ENCODE measurements around the gene DAZAP1. TPM values are rescaled to one million over a fixed set of nuclear protein-coding genes. Genes with fewer than 3 reads are reported as not detected.

Gene DAZAP1
- total and polyA plus RNA-seq, 3 experiments from 2014 or later, result 7.7 to 253 (median 253) TPM

DNA sequence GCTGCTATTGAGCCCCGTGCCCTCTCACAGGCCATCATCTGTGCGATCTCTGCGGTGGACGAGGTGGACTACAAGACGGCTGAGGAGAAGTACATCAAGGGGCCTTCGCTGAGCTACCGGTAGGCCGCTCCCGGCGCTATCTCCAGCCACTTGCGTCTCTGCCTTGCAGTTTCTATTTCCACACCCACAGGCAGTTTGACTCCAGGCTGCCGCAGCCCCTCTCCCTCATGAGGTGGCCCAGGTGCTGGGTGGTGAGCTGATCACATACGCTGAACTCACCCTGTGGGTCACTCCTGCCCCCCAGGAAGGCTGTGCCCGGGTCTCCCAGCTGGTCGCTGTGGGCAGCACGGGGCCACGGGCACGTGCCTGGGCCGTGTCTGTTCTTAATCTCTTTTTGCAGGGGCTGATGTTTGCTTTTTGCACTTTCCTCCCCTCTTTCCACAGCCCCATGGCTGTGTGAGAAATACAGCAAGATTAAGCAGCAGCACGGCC, 34.3 kb upstream of the DAZAP1 start:
- ChIA-PET CTCF (interaction anchor here (1.0 to 2.4 kb wide), 6 partner anchors 10 to 129 kb away, joined by 3 to 17 read pairs (median 8); partner anchors contain the start of gene CIRBP), POLR2A (no interaction called here)
- Histone ChIP-seq H3K27me3 (ENCODE audit: insufficient read depth, low read length, poor library complexity, severe bottlenecking) (no peaks in the 10 kb centered on the region), H3K4me1 (ENCODE audit: insufficient read depth, low read length) (no peaks in the 10 kb centered on the region), H3K9me3 (ENCODE audit: low read length) (no peaks in the 10 kb centered on the region), H3K27ac (ENCODE audit: low read depth, low read length) (no peak overlapping the region), H3K36me3 (ENCODE audit: insufficient read depth, low read length) (no peaks in the 10 kb centered on the region), H3K4me3 (ENCODE audit: low read length) (no peak overlapping the region)
- peaks cover 0 to 45% (median 5%) of the 10 kb centered on the region in 3 donors for H3K36me3 Mint-ChIP-seq
- no peaks in the 10 kb centered on the region for H3K27me3 Mint-ChIP-seq
- no peak overlapping the region for H3K4me3 Mint-ChIP-seq
- no peaks in the 10 kb centered on the region for H3K9me3 Mint-ChIP-seq
- no peaks in the 10 kb centered on the region for H3K4me1 Mint-ChIP-seq
- DNase-seq, result no peak
- no peak overlapping the region for H3K27ac Mint-ChIP-seq

DNA sequence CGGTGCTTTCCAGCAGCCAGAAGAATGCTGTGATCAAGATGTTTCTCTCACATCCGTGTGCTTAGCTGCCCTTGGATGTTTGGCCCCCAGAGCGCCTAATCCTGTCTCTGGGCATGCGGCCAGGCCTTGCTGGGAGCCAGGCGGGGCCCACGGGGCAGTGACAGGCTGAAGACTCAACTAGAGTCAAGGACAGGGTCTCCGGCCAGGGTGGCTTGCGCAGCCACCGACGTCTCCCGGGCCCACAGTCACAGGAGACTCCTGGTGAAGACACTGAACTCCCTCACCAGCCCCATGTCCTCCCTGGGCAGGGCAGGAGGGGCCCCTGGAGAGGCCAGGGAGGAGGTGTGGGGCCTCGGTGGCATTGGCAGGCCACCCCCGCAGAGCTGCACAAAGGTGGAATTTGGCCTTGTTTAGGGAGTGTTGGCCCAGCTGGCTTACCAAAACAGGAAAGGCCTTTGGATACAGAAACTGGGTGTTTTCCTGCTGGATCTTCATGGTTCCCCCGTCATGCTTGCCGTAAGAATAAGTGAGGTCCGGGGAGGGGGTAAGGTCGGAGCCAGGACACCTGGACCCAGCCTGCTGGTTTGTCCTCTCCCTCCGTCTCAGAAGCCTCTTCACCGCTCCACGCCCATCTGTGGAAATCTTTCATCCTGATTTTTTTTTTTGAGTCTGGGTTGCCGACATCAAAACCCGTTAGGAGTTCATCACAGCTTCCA, 33.7 kb upstream of the DAZAP1 start:
- H3K9me3 Mint-ChIP-seq, result no peaks in the 10 kb centered on the region
- Histone ChIP-seq H3K27ac (ENCODE audit: low read depth, low read length) (no peak overlapping the region), H3K4me1 (ENCODE audit: insufficient read depth, low read length) (no peaks in the 10 kb centered on the region), H3K9me3 (ENCODE audit: low read length) (no peaks in the 10 kb centered on the region), H3K27me3 (ENCODE audit: insufficient read depth, low read length, poor library complexity, severe bottlenecking) (no peaks in the 10 kb centered on the region), H3K4me3 (ENCODE audit: low read length) (no peak overlapping the region), H3K36me3 (ENCODE audit: insufficient read depth, low read length) (no peaks in the 10 kb centered on the region)
- no peak for DNase-seq
- peaks cover 0 to 41% (median 6%) of the 10 kb centered on the region in 3 donors for H3K36me3 Mint-ChIP-seq
- H3K4me3 Mint-ChIP-seq, result no peak overlapping the region
- POLR2A ChIA-PET, result no interaction called here
- no peaks in the 10 kb centered on the region for H3K4me1 Mint-ChIP-seq
- H3K27ac Mint-ChIP-seq, result no peak overlapping the region
- CTCF ChIA-PET, result interaction anchor here (1.5 to 2.4 kb wide), 5 partner anchors 9 to 130 kb away, joined by 3 to 17 read pairs (median 7); partner anchors contain the start of gene CIRBP
- H3K27me3 Mint-ChIP-seq, result no peaks in the 10 kb centered on the region

DNA sequence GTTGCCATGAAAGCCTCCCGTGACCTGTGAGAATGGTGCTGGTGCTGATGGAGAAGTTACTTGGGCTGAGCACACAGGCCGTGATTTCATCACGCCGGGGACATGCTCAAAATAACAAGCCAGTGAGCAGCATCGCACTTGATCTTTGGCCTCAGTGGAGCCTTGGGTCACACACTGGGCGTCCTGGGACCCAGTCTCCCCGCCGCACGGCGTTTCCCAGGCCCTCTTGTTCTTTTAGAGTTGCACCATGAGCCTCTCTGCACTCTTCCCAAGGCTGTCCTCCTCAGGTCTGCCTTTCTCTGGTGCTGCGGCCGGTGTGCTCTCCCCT, 33.2 kb upstream of the DAZAP1 start:
- Mint-ChIP-seq H3K4me3 (no peak overlapping the region), H3K9me3 (no peaks in the 10 kb centered on the region), H3K27me3 (no peaks in the 10 kb centered on the region), H3K4me1 (no peaks in the 10 kb centered on the region), H3K36me3 (peaks cover 0 to 41% (median 6%) of the 10 kb centered on the region in 3 donors), H3K27ac (no peak overlapping the region)
- Histone ChIP-seq H3K4me1 (ENCODE audit: insufficient read depth, low read length) (no peaks in the 10 kb centered on the region), H3K9me3 (ENCODE audit: low read length) (no peaks in the 10 kb centered on the region), H3K36me3 (ENCODE audit: insufficient read depth, low read length) (no peaks in the 10 kb centered on the region), H3K27ac (ENCODE audit: low read depth, low read length) (no peak overlapping the region), H3K4me3 (ENCODE audit: low read length) (no peak overlapping the region), H3K27me3 (ENCODE audit: insufficient read depth, low read length, poor library complexity, severe bottlenecking) (no peaks in the 10 kb centered on the region)
- DNase-seq, result no peak
- CTCF ChIA-PET, result interaction anchor here (1.5 to 1.8 kb wide), 2 partner anchors 95 to 97 kb away, joined by 3 to 4 read pairs; no protein-coding TSS in a partner anchor
- POLR2A ChIA-PET, result no interaction called here

DNA sequence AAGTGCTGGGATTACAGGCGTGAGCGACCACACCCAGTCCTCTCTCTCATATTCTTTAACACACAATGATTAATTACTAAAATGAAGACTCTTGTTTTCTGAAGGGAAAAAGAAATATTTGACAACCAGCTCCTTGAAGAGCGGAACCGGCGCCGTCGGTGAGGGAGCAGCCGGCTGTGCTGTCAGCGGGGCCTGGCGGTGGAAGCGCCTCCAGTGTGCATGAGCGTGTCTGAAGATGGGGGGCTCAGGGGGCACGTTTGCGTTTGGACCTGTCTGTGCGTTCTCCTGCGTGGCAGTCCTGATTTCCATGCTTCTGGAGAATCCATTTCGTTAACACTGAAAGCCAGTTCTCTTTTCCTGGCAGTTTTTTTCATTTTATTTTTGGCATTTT, 31.0 kb upstream of the DAZAP1 start:
- Mint-ChIP-seq H3K36me3 (peaks cover 0 to 27% (median 6%) of the 10 kb centered on the region in 3 donors), H3K9me3 (no peaks in the 10 kb centered on the region), H3K4me3 (no peak overlapping the region), H3K27ac (no peak overlapping the region), H3K27me3 (no peaks in the 10 kb centered on the region), H3K4me1 (no peaks in the 10 kb centered on the region)
- CTCF ChIA-PET, result no interaction called here
- Histone ChIP-seq H3K4me3 (ENCODE audit: low read length) (no peak overlapping the region), H3K9me3 (ENCODE audit: low read length) (no peaks in the 10 kb centered on the region), H3K36me3 (ENCODE audit: insufficient read depth, low read length) (no peaks in the 10 kb centered on the region), H3K27me3 (ENCODE audit: insufficient read depth, low read length, poor library complexity, severe bottlenecking) (no peaks in the 10 kb centered on the region), H3K4me1 (ENCODE audit: insufficient read depth, low read length) (no peaks in the 10 kb centered on the region), H3K27ac (ENCODE audit: low read depth, low read length) (no peak overlapping the region)
- no peak for DNase-seq
- POLR2A ChIA-PET, result no interaction called here

DNA sequence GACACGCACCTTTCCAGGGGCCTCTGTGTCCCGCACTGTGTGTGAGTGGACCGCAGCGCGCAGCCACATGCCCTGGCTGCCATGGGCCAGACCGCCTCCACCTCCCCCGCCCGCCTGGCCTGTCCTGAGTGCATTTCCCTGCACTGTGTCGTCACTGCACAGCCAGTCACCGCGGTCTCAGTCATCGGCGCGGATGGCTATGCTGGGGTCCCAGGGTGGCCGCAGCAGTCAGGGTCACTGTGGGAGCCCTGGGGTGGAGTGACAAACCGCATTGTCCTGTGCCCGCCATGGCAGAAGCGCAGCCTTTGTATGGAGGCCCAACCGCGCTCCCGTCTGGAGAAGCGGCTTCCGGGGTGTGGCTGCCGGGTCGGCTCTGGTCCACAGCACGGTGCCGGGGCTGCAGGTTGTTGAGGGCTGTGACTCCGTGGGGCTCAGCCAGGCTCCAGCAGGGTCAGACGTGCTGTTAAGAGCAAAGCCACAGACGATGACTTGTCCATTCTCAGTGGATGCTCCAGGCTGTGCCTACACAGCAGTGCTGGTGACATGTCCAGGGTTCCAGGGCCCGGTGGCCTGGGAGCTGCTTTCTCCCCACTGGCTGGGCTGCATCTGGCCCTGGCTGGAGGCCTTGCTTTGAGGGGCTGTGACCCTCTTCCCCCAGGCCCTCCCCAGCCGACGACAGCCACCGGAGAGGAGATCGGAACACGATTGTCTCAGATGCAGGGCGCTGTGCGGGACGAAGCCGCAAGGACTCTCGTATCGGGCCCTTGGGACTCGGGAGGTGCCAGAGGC, 30.0 kb upstream of the DAZAP1 start:
- no peaks in the 10 kb centered on the region for H3K36me3 ChIP-seq (ENCODE audit: insufficient read depth, low read length)
- H3K27me3 Mint-ChIP-seq, result no peaks in the 10 kb centered on the region
- no peak overlapping the region for H3K27ac ChIP-seq (ENCODE audit: low read depth, low read length)
- no peaks in the 10 kb centered on the region for H3K9me3 Mint-ChIP-seq
- H3K4me3 ChIP-seq (ENCODE audit: low read length), result no peak overlapping the region
- ChIA-PET POLR2A (no interaction called here), CTCF (no interaction called here)
- no peak overlapping the region for H3K27ac Mint-ChIP-seq
- H3K27me3 ChIP-seq (ENCODE audit: insufficient read depth, low read length, poor library complexity, severe bottlenecking), result no peaks in the 10 kb centered on the region
- no peak overlapping the region for H3K4me3 Mint-ChIP-seq
- peaks cover 0 to 21% (median 4%) of the 10 kb centered on the region in 3 donors for H3K36me3 Mint-ChIP-seq
- no peaks in the 10 kb centered on the region for H3K4me1 Mint-ChIP-seq
- DNase-seq, result no peak
- no peaks in the 10 kb centered on the region for H3K9me3 ChIP-seq (ENCODE audit: low read length)
- H3K4me1 ChIP-seq (ENCODE audit: insufficient read depth, low read length), result no peaks in the 10 kb centered on the region

DNA sequence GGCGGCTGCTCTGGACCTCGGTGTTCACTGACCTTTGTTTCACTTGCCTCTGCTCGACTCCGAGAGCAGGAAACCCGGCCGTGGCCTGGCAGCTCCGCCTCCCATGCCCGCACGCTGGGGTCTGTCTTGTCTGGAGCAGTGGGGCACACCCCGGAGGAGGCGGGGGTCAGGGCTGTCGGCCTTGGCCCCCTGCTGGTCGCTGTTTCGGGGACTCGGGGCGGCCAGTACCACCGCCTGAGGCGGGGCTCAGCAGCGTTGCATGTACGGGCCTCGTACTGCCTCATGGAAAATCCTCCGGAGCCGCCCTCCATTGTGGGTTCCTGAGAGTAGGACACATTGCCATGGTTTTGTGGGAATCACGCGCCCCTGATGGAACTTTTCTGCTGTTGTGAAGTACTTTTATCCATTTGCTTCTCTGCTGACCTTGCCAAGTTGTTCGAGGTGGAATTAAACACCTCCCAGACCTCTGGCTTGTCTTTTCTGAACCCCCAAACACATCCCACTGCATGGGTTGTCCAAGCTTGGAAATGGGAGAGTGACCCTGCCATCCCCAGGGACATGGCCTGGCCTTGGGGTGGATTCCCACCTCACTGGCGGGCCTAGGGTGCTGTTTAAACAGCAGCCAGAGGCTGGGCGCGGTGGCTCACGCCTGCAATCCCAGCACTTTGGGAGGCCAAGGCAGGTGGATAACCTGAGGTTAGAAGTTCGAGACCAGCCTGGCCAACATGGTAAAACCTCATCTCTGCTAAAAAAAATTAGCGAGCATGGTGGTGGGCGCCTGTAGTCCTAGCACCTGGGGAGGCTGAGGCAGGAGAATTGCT, 29.2 kb upstream of the DAZAP1 start:
- H3K27me3 ChIP-seq (ENCODE audit: insufficient read depth, low read length, poor library complexity, severe bottlenecking), result no peaks in the 10 kb centered on the region
- Mint-ChIP-seq H3K4me1 (peaks cover 4 to 5% (median 5%) of the 10 kb centered on the region in 3 donors), H3K4me3 (no peak overlapping the region), H3K27me3 (peaks cover under 1 to 5% of the 10 kb centered on the region in 2 donors), H3K27ac (no peak overlapping the region), H3K36me3 (peaks cover 0 to 19% (median 4%) of the 10 kb centered on the region in 3 donors), H3K9me3 (peaks cover 0 to under 1% (median 0%) of the 10 kb centered on the region in 5 donors)
- H3K4me1 ChIP-seq (ENCODE audit: insufficient read depth, low read length), result no peaks in the 10 kb centered on the region
- POLR2A ChIA-PET, result no interaction called here
- no peaks in the 10 kb centered on the region for H3K9me3 ChIP-seq (ENCODE audit: low read length)
- DNase-seq, result no peak
- no peak overlapping the region for H3K27ac ChIP-seq (ENCODE audit: low read depth, low read length)
- CTCF ChIA-PET, result no interaction called here
- no peak overlapping the region for H3K4me3 ChIP-seq (ENCODE audit: low read length)
- no peaks in the 10 kb centered on the region for H3K36me3 ChIP-seq (ENCODE audit: insufficient read depth, low read length)

DNA sequence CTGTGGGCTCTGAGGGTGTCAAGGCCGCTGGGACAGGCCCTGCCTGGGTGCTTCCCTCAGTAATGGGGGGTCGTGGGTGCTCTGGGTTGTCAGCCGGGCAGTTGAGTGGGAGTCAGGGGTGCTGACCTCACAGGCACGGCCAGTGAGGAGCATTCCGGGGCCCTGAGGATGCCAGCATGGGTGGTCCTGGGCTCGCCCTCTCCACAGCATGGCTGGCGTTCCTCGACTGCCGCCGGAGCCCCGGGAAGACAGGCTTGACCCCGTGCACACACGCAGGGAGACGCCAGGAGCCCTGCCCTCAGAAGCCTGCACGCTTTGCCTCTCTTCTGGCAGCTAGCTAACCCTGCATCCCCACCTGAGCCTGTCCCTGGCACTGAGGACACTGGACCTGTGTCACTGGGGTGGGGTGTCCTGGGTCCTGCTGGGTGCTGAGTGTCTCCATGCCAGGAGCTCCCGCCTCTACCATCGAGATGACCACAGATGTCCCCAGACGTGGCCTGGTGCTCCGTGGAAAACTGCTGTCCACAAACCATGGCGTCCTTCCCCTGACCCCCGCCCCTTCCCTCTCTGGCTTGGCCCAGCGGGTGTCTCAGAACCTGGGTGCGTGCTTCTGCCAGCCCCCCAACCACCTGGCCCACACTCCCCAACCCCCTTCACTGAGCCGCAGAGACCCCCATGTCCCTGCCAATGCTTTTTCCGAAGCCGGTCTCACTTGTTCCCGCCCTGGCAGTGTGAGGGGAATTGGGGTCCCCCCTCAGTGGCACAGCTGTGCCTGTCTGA, 28.1 kb upstream of the DAZAP1 start:
- H3K27ac Mint-ChIP-seq, result no peak overlapping the region
- Histone ChIP-seq H3K27ac (ENCODE audit: low read depth, low read length) (no peak overlapping the region), H3K4me3 (ENCODE audit: low read length) (no peak overlapping the region), H3K4me1 (ENCODE audit: insufficient read depth, low read length) (no peaks in the 10 kb centered on the region), H3K27me3 (ENCODE audit: insufficient read depth, low read length, poor library complexity, severe bottlenecking) (no peaks in the 10 kb centered on the region), H3K9me3 (ENCODE audit: low read length) (no peaks in the 10 kb centered on the region), H3K36me3 (ENCODE audit: insufficient read depth, low read length) (no peaks in the 10 kb centered on the region)
- ChIA-PET POLR2A (interaction anchor here (0.5 kb wide), 1 partner anchor 12 kb away, joined by 4 read pairs; no protein-coding TSS in a partner anchor), CTCF (no interaction called here)
- H3K4me1 Mint-ChIP-seq, result peaks cover 9 to 12% (median 10%) of the 10 kb centered on the region in 3 donors
- no peak for DNase-seq
- H3K9me3 Mint-ChIP-seq, result peaks cover 0 to 5% (median 4%) of the 10 kb centered on the region in 5 donors
- H3K4me3 Mint-ChIP-seq, result no peak overlapping the region
- H3K36me3 Mint-ChIP-seq, result peaks cover 0 to 17% (median 6%) of the 10 kb centered on the region in 3 donors
- peaks cover 4 to 10% of the 10 kb centered on the region in 2 donors for H3K27me3 Mint-ChIP-seq
